Measurements from ENCODE around the gene WDR82.

DNA sequence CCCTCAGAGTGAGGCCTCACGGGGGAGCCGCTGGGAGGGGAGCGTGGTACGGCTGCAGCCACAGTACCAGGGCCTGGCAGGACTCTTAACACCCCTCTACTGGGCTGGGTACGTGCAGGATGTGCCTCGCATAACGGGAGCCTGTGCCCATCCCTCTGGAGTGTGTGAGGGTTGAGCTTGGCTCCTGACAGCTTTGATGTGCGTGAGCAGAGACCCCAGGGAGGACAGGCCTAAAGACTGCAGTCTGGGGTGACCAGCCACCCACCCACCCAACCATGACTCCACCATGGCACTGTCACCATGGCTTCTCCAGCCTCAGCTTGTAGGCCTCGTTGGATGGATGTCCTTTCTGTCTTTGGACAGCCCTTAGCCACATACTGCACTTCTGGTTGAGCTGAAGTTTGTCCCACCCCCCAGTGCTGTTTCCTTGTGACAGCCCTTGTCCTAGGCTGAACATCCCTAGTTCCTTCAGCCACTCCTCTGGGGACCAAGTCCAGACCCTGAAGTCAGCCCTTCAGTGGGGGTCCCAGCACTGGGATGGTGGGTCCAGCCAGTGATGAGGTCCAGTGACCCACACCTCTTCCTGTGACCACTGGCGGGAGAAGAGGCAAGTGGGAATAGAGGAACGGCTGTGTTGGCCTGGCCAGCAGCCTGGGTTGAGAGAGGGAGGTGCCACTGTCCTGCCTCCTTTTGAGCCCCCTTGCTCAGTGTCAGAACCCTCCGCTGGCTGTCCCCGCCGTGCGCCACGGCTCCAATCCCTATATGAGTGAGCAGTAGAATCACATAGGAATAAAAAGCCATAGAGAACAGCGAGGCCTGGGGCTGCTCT lies 15.3 kb upstream of the WDR82 start:
- TF ChIP-seq, protein P1, sequence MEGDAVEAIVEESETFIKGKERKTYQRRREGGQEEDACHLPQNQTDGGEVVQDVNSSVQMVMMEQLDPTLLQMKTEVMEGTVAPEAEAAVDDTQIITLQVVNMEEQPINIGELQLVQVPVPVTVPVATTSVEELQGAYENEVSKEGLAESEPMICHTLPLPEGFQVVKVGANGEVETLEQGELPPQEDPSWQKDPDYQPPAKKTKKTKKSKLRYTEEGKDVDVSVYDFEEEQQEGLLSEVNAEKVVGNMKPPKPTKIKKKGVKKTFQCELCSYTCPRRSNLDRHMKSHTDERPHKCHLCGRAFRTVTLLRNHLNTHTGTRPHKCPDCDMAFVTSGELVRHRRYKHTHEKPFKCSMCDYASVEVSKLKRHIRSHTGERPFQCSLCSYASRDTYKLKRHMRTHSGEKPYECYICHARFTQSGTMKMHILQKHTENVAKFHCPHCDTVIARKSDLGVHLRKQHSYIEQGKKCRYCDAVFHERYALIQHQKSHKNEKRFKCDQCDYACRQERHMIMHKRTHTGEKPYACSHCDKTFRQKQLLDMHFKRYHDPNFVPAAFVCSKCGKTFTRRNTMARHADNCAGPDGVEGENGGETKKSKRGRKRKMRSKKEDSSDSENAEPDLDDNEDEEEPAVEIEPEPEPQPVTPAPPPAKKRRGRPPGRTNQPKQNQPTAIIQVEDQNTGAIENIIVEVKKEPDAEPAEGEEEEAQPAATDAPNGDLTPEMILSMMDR (IDR thresholded peaks at IDR 0.05): no peak
- TF ChIP-seq POLR2A (IDR thresholded peaks at IDR 0.05): no peak
